ENCODE results near the gene TMEM45B. TPM values are rescaled to one million over a fixed set of nuclear protein-coding genes. Genes with fewer than 3 reads are reported as not detected.
A peak's percentile ranks its signal among the peaks of the same experiment; 100 is the strongest.

The TMEM45B gene
- total and polyA plus RNA-seq, 2 of the 13 experiments (the other 11 are each of a cell fraction or from before 2014, with no cell fraction given) = 29.1 to 181 TPM

- TF ChIP-seq HDAC1 (CRISPR knock-in tag; IDR thresholded peaks at IDR 0.05) (peak; percentile 70; the same call in 1 of the 2 replicates), DNMT1 (CRISPR knock-in tag; IDR thresholded peaks at IDR 0.05) (no peak), NFE2L2 (IDR thresholded peaks at IDR 0.05; ENCODE audit: low read length) (no peak), SAP130 (CRISPR knock-in tag; IDR thresholded peaks at IDR 0.05; ENCODE audit: low read depth) (peak; percentile 78), TARDBP (CRISPR knock-in tag; IDR thresholded peaks at IDR 0.05) (peak; percentile 75; the same call in 1 of the 2 replicates), ZBTB4 (CRISPR knock-in tag; IDR thresholded peaks at IDR 0.05; ENCODE audit: borderline replicate concordance) (0 out of 2 replicates have a peak, but pooled peaks have one; percentile 57), THRA (CRISPR knock-in tag; IDR thresholded peaks at IDR 0.05; ENCODE audit: borderline replicate concordance) (0 out of 2 replicates have a peak, but pooled peaks have one; percentile 54), NCOA2 (CRISPR knock-in tag; IDR thresholded peaks at IDR 0.05) (peak; percentile 79), ZNF652 (CRISPR knock-in tag; IDR thresholded peaks at IDR 0.05; ENCODE audit: borderline replicate concordance, low read depth) (no peak), NFAT5 (CRISPR knock-in tag; IDR thresholded peaks at IDR 0.05) (no peak), MYPOP (CRISPR knock-in tag; IDR thresholded peaks at IDR 0.05) (peak; percentile 44; the same call in 1 of the 2 replicates), RAD51 (IDR thresholded peaks at IDR 0.05; ENCODE audit: borderline replicate concordance) (no peak), HDAC6 (IDR thresholded peaks at IDR 0.05; ENCODE audit: low read depth, low read length) (no peak), ZNF563 (CRISPR knock-in tag; IDR thresholded peaks at IDR 0.05) (no peak), ZNF670 (CRISPR knock-in tag; IDR thresholded peaks at IDR 0.05; ENCODE audit: borderline replicate concordance) (no peak), PRMT3 (CRISPR knock-in tag; IDR thresholded peaks at IDR 0.05; ENCODE audit: borderline replicate concordance, low read depth) (no peak), ZNF543 (CRISPR knock-in tag; IDR thresholded peaks at IDR 0.05) (no peak), REXO4 (CRISPR knock-in tag; IDR thresholded peaks at IDR 0.05; ENCODE audit: borderline replicate concordance) (no peak), ZNF329 (CRISPR knock-in tag; IDR thresholded peaks at IDR 0.05; ENCODE audit: low read depth) (no peak)
These were observed 38.0 kb downstream of the TMEM45B start (continued) for GRCh38 chr11:129853518-129854231.
